ENCODE data around the gene TOLLIP.

TOLLIP gene

DNA sequence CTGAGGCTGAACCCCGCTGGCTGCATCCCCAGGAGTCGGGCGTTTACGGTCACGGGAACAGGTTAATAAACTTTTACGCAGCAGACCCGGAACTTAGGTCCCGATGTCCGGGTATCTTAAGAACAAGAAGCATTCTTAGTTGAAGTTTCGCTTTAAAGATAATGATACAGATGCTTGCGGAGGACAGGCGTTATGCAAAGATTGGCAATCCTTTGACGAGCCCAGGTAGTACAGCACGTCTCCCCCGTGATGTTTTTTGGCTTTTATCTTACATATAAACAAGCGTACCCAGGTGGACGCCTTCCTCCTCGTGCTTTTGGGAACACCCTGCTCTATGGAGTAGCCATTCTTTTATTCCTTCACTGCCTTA is 871 bp upstream of the TOLLIP start:
- no peak for DNase-seq

DNA sequence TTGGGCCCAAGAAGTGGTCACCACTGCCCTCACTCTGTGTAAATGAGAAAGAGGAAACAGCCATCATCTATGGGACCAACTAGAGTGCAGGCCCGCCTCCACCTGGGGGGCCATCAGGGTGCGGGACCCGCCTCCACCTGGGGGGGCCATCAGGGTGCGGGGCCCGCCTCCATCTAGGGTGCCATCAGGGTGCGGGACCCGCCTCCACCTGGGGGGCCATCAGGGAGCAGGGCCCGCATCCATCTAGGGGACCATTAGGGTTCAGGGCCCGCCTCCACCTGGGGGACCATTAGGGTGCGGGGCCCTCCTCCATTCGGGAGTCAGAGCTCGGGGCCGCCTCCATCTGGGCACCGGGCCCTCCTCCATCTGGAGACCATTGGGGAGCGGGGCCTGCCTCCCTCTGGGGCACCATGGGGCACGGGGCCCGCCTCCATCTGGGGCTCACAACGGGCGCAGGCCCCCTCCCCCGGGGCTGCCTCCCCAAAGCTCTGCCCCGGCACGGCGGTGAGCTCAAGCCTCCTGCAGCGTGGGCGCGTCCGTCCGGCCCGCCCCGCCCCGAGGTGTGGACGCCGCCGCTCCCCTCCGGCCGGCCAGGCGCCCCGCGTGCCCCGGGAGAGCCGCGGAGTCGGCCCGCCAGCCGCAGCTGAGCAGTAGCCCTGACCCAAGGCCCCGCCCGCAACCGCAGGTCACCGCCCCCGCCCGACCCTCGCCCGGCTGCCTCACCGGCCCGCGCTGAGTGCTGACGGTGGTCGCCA is 512 bp downstream of the TOLLIP start:
- no peak for DNase-seq

DNA sequence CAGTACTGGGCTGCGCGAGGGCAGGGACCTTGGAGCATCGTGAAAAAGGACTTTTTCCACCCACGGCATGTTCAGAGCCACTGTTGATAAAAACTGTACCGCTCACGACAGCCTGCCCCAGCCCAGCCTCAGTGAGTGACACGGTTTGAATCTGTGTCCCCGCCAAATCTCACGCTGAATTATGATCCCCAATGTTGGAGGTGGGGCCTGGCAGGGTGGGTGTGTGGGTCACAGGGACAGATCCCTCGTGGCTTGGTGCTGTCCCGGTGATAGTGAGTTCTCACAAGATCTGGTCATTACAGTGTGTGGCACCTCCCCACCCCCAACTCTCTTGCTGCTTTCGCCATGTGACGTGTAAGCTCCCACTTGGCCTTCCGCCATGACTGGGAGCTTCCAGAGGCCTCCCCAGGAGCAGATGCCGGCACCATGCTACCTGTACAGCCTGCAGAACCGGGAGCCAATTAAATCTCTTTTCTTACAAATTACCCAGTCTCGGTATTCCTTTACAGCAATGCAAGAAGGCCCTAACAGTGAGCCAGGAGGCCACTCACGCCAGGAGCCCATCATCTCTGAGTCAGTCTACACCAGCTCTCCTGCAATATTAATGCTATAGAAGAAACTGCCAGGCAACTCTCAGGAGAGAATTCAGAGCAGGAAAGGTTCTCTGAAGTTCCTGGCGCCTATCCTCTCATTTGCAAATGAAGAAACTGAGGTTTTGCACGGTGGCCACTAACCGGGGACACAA is 1.3 kb downstream of the TOLLIP start:
- no peak for DNase-seq

DNA sequence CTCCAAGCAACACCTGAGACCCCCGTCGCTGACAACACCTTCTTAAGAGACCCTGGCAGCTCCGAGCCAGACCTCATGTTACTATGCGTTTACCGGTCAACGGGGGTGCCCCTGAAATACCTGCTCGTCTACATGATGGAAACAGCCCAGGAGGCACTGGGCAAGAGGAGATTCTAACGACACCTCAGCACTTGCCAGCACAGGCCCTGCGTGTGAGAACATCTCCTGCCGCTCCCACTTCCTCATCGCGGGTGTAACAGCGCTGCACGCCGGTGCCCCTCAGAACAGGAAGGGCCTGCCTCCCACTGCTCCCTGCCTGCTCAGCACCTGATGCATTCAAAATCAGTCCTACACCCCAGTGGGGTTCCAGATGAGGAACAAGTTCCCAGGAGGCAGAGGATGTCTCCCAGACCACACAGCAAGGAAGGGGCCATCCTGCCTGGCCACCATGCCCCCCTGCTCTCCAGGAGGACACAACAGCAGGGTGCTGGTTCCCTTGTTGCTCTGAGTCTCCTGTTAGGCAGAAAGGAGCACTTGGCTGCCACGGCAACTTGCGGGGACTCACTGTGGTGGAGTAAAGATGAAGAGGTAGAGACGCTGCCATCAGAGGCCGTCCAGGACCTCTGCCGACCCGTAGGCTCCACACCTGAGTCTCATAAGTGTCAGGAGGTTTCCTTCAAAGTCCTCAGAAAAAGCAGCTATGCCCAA is 2.1 kb downstream of the TOLLIP start:
- no peak for DNase-seq

DNA sequence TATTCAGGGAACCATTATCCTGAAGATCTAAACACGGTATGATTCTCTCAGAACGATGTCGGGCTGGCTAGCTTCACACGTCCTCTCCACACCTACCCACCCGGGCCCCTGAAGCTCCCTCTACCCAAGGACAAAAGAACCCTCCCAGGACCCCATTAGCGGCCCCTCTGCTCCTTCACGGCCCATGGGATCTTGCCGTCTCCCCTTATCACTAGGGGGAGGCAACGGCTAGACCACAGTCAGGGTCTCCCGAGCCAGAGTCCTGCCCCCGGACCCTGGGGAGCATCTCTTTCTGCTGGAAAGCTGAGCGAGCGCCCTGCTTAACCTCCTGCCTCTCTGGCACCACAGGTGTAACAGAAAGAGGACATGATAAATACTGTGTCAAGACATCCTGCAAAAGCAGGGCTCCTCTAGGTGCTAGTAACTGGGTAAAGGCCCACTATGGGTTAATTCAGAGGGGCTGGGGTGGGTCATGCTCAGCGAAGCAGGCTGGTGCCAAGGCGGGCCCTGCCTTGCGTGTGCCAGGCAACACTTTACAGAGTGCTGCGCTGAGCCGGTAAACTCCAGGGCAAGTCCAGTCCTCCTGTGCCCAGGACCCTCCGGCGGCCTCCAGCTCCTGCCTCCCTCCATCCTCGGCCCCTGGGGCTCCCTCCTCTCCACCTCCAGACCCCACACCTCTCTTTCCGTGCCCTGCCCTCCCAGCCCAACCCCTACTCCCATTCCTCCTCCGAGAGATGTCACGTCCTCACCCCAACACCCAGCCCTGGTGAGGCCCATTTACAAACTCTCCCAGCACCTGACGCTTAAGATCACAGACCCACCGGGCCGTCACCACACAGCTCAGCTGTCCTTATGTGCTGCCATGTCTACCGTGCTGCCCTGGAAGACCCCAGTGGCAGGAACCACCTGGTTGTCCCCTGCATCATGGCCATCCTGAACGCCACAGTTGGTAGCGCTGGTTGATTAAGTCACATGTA is 3.0 kb downstream of the TOLLIP start:
- DNase-seq, result no peak

DNA sequence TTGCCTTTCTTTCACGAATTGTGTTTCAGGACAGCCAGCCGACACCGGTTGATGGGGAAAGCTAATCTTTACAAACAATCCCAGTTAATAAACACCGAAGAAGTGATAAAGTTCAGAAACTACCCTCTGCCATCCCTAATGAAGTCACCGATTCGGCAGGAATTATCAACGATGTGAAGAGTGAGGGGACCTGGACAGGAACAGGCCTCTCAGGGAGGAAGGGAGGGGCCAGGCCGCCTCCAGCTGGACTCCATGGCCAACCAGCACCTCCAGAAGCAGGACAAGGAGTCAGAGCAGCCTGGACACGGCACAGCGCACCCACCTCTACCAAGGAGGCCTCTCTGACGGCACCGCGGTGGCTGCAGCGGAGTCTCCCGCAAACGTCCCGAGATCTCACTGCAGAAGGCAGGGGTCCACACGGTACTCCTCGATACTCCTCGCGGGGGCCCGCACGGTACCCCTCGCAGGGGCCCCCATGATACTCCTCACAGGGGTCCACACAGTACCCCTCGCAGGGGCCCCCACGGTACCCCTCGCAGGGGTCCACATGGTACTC is 3.9 kb downstream of the TOLLIP start:
- DNase-seq, result no peak

DNA sequence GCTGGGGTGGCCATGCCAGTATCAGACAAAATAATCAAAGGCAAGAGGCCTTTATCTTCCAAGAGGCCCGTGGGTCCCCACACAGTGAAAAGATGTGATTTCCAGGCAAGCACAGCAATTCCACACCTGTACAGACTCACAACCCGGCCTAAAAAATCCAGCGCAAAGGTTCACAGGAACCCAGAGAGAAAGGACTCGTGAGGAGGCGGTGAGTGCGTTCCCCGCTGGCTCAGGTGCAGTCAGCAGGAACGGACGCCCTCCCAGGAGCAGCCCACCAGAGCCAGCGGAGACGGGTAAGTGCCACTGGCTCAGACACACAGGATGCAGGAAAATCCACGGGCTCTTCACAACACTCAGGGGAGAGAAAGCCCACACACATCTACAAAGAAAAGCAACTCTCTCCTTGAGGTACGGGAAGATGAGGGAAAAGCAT is 4.4 kb downstream of the TOLLIP start:
- no peak for DNase-seq

DNA sequence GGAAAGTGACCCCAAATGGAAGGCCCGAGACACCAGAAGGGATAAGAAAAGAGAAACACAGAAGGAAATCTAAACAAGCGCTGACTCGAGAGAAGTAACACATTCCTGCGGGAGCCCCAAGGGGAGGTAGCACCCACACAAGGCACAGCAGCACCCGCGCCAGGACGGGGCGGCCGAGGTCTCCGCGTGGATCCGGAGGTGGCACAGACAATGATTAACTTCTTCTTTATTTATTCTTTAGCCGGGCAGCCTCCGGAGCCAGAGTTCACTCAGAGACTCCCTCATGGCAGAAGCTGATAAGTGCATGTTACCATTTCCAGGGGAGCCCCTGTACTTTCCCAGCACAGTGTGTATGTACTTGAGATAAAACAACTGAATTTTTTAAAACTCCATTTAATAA is 5.1 kb downstream of the TOLLIP start:
- DNase-seq, result no peak

DNA sequence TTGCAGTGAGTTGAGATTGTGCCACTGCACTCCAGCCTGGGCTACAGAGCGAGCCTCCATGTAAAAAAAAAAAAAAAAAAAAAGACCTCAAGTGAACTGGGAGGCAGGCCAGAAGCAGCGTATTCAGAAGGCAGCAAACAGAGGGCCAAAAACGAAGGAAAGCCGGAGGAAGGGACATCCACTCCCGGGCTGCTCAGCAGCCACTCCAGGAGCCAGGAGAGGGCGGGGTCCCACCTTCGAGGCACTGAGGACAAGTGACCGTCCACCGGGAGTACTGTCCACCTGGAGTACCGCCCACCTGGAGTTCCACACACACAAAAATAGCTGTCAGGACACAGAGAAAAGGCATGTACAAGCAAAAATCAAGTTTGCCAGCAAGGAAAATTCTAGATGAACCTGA is 5.5 kb downstream of the TOLLIP start:
- DNase-seq, result no peak

DNA sequence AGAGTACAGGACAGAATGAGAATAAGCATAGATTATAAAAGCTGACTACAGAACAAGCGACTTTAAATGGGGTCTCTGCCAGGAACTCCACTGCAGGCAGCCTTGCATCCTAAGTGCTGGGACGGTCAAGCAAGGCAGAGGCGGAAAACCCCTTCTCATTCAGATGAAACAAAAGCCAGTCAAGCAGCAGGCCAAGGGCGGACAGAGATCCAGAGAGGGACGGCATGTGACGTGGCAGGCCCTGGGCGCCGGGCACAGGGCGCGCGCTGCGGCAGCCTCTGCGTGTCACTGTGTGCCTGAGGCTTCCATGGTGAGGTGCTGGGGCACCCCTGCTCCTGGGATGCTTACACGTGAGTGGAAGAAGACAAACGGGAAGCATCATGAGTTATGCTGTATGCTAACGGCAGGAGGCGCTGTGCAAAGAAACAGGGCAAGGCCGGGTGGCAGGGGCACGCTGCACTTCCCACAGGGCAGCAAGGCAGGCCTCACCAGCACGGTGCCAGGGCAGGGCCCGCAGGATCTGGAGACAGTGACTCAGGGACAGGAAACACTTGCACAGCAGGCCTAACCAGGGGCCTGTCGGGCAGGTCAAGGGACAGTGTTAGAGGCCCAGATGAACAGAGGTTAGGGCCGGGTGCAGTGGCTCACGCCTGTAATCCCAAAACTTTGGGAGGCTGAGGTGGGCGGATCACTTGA is 6.2 kb downstream of the TOLLIP start:
- DNase-seq, result no peak

DNA sequence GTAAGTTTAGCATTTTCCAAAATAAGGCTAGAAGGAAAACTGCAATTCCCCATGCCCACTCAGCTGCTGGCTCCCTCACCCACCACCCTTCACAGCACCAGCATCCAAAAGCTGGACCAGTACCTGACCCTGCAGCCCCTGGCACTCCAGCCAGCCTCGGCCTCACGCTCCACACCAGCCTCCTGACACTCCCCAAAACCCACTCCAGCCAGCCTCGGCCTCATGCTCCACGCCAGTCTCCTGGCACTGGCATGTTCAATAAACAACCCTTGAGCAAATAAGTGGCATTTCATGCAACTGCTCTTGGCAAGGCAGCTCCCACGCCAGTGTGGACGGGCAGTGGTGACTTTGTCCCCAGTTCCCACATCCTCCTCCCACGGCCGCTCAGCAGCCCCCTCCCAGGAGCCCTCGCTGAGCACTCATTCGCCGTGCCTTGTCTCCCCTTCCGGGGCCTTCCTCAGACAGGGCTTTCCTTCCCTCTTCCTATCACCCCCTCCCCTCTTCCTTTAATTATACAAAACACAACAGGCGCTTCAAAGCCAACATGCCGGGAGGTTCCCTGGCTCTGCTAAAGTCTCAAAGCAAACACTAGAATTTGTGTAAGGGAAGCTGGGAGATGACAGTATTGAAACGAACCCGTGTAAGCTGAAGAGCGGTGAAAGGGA is 6.8 kb downstream of the TOLLIP start:
- DNase-seq, result no peak

DNA sequence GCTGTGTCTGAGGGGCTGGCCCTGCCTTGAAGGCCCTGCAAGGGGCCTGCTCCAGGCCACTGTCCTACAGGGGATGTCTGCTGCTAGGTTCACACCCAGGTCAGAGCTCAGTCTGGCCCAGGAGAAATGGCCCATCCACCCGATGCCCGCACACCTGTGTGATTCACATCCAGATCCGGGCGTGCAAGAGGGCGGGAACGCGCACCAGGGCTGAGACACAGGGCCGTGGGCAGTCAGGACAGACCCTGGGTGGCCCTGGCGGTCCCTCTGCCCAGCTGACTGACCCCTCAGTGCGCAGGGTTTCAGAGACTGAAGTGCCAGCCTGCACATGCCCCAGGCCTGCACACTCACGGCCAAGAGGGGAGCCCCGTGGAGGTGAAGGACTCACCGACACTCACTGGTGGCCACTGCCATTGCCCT is 7.4 kb downstream of the TOLLIP start:
- DNase-seq, result no peak

DNA sequence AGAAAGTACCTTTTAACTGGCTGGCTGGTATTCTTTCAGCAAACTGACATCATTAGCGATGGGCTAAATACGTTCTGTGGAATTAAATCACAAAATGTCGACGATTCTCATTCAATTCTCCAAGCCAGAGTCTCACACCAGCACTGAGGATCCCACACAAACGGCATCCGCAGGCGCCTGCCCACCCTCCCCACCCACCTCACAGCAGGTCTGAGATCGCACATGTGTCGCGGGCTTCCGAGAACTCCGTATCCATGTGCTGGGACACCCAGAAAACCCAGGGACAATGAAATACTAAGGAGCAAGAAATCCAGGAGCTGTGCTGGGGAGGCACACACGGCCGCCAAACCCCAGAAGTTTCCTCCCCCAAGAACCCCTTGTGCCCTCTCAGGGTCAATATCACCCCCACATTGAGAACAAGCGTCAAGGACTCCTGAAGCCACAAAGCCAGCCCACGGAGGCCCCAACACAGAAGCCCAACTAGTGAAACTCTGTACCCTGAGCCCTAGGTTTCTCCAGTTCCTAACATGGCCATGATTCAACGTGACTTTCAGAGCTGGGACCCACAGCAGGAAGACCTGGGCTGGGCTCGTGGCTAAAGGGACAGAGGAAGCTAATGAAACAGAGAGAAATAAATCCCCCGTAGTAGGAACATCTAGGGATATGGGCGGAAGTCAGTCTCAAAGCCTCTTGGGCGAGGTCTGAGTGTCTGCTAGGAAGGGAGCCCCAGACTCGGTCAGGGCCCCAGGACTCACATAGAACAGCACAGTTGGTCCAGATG is 8.0 kb downstream of the TOLLIP start:
- DNase-seq, result no peak

DNA sequence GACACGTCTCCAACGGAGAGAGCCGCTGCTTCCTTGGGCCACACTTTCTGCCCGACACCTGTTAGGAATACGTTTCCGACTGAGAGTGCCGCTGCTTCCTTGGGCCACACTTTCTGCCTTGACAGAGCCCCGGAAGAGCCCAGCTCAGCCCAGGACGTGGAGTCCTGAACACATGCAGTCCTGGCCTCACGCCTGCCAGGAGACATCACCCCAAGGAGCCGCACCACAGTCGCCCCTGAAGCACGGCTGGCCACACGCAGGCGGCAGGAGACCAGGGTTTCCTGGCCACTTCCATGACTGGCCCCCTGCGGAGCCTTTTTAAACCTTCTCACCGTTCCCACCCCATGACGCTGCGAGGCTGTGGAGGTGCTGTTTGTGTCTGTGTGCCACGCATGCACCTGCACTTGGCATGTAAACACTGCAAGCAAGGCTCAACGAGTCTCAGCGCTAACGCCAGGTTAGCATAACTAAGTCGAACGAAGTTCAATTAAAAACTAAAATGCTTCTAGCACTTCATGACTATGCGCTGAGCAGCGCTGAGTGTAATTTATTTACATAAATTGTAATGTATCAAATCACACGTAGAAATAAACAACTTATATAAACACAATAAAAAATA is 8.8 kb downstream of the TOLLIP start:
- DNase-seq, result no peak

DNA sequence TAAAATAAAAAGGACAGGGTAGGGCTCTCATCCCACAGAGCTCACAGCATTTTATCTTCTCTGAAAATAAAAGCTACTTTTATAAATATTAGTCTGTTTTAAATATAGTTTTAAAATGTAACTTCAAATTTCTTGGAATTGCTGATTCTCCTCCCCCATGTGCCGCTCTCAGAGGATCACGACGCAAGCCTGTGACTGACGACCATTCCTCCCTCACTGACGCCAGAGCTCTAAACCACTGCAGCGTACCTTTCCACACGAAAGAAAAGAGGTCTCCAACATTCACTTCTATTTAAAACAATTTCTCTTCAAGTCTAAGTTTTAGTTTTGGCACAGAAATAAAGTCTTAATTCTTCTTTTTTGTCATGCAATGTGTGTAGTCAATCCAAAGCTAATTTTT is 9.3 kb downstream of the TOLLIP start:
- DNase-seq, result no peak

DNA sequence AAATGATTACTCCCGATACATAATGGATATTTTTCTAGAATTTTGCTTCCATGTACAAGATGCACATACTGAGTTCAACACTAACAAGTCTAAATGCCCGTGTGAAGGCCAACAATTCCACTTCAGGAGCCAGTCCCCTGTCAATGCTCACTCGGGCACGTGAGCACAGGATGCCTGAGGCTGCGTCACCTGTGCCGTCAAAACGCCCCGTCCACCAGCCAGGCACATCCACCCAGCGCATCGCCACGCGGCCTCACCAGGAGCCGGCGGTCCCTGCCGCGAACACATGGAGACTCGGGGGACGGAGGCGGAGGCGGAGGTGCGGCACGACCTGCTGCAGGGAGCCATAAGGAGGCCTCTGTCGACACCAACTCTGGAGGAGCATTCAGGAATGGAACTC is 9.8 kb downstream of the TOLLIP start:
- no peak for DNase-seq

DNA sequence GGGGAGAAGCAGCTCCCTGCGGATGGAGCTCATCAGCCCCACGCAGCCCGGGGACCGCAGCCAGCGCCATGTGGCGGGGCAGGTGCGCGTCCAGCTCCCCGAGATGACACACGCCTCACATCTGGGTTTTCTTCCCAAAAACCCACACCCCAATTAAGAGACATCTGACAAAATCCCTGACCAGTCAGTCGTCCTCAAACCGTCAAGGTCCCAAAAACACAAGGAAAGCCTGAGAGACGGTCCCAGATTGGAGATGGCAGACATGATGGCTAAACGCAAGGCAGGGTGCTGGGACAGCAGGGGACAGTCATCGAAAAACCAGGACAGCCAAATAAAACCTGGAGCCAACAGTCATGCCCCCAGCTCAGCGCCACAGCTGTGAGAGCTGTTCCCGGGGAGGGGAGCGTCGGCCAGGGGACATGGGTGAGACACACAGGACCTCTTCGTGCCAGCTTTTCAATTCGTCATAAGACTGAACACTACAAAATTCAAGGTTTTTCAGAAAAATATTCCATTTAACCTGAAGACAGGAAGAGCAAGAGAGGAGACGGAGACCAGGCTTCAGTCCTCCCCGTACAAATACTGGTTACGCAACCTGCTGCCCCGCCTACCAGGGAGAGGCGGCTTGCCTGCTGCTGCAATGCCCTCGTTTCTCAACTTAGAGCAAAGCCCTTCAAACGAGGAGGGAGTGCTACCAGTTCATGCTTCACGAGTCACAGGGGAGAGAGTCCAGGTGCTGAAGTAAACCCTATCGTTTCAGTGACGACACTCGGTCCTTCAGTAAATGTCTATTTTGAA is 10.5 kb downstream of the TOLLIP start:
- no peak for DNase-seq

DNA sequence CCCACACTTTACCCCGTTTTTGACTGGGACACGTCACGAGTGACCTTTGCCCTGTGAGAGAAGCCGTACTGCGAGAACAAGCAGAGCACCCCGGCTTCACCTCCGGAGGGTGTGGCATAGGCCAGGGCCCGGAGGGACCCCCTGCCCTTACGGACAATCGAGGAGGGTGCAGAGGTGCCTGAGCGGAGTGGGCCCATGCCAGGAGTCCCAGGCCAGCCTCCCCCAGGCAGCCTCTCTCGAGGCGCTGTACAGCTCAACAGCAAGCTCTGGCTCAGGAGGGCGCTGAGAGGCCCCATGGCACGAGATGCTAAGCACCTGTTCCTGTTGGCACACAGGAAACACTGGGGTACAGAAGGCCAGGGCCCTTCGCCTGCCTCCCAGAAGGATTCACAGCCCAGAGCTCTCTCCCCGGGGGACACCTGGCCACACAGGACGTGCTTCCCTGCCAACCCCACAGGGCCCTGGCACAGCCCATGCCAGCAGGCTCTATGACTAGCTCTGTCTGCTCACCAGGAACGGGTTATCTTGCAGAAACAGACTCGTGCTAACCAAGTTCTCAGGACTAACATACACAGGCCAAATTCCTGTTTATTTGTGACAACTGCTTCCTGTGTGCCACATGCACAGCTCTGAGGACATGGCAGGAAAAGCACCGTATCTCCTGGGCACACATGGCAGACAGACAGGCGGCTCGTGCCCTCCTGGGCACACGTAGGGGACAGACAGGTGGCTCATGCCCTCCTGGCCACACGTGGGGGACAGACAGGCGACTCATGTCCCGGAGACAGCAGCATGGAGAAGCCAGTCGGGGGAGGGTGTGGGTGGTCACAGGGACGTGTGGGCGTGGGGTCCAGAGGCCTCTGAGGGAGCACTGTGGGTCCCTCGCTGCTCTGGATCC is 11.6 kb downstream of the TOLLIP start:
- DNase-seq, result no peak

Measured in activated CD4-positive, alpha-beta T cell treated with anti-CD3 and anti-CD28 coated beads, Interleukin-2, amount 50 U/mL, for 1 hour (primary cell).